Measurements from ENCODE around the gene SUPT20HL2. TPM values are rescaled to one million over a fixed set of nuclear protein-coding genes. Genes with fewer than 3 reads are reported as not detected.

SUPT20HL2 gene
- polyA plus RNA-seq, 1 of the 3 experiments (the other 2 are of a cell fraction): not detected

DNA sequence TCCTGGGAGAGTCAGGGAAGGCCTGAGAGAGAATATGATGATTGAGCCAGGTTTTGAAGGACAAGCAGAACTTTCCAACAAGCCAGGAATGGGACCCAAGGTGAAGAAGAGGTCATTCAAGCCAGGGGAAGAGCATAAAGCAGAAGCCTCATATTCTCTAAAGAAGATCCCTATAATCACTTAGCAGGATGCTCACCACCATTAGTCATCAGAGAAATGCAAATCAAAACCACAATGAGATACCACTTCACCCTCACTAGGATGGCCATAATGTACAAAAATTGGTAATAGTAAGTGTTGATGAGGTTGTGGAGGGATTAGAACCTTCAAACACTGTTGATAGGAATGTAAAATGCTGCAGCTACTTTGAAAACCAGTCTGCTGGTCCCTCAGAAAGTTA is 26.0 kb upstream of the SUPT20HL2 start:
- no peak overlapping the region for H3K4me2 ChIP-seq
- no peak overlapping the region for H2AFZ ChIP-seq (ENCODE audit: low read depth)
- H3K4me1 ChIP-seq (ENCODE audit: control insufficient read depth in 1 of 2, insufficient read depth in 2 of 2, low read depth in 1 of 2, low read length in 1 of 2): no peaks in the 10 kb centered on the region
- H3K27me3 ChIP-seq (ENCODE audit: insufficient read depth): no peaks in the 10 kb centered on the region; the same call in 1 of the 2 replicates
- H3K36me3 ChIP-seq (replicated peaks in 1 of 2; ENCODE audit: control insufficient read depth in 1 of 2, insufficient read depth in 2 of 2, low read length in 1 of 2): no peaks in the 10 kb centered on the region
- H4K20me1 ChIP-seq (ENCODE audit: insufficient read depth): no peaks in the 10 kb centered on the region
- H3K4me3 ChIP-seq (ENCODE audit: low read depth in 2 of 2, low read length in 1 of 2): no peak overlapping the region
- H3K79me2 ChIP-seq (ENCODE audit: insufficient read depth): no peaks in the 10 kb centered on the region
- DNase-seq: no peak
- H3K27ac ChIP-seq (ENCODE audit: low read depth in 2 of 2, low read length in 1 of 2): no peak overlapping the region
- CTCF ChIA-PET: no interaction called here
- no peaks in the 10 kb centered on the region for H3K9me3 ChIP-seq
- no peak overlapping the region for H3K9ac ChIP-seq
- H3K9me2 ChIP-seq: no peaks in the 10 kb centered on the region
- POLR2A ChIA-PET: no interaction called here
- no peak for TF ChIP-seq FOXM1 (IDR thresholded peaks at IDR 0.05; ENCODE audit: low read depth)
- no peak for TF ChIP-seq NFIC (IDR thresholded peaks at IDR 0.05; ENCODE audit: borderline replicate concordance)
- TF ChIP-seq, protein P1, sequence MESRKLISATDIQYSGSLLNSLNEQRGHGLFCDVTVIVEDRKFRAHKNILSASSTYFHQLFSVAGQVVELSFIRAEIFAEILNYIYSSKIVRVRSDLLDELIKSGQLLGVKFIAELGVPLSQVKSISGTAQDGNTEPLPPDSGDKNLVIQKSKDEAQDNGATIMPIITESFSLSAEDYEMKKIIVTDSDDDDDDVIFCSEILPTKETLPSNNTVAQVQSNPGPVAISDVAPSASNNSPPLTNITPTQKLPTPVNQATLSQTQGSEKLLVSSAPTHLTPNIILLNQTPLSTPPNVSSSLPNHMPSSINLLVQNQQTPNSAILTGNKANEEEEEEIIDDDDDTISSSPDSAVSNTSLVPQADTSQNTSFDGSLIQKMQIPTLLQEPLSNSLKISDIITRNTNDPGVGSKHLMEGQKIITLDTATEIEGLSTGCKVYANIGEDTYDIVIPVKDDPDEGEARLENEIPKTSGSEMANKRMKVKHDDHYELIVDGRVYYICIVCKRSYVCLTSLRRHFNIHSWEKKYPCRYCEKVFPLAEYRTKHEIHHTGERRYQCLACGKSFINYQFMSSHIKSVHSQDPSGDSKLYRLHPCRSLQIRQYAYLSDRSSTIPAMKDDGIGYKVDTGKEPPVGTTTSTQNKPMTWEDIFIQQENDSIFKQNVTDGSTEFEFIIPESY (IDR thresholded peaks at IDR 0.05; ENCODE audit: borderline replicate concordance, low read depth): no peak
- no peak for TF ChIP-seq RXRA (IDR thresholded peaks at IDR 0.05; ENCODE audit: borderline replicate concordance, low read depth)
- TF ChIP-seq NRF1 (IDR thresholded peaks at IDR 0.05; ENCODE audit: low read depth, low read length): no peak
- no peak for TF ChIP-seq SMC3 (IDR thresholded peaks at IDR 0.05; ENCODE audit: low read depth, low read length)
- TF ChIP-seq, protein P2, sequence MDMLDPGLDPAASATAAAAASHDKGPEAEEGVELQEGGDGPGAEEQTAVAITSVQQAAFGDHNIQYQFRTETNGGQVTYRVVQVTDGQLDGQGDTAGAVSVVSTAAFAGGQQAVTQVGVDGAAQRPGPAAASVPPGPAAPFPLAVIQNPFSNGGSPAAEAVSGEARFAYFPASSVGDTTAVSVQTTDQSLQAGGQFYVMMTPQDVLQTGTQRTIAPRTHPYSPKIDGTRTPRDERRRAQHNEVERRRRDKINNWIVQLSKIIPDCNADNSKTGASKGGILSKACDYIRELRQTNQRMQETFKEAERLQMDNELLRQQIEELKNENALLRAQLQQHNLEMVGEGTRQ (IDR thresholded peaks at IDR 0.05; ENCODE audit: borderline replicate concordance, low read depth, low read length): no peak
- TF ChIP-seq, protein P3, sequence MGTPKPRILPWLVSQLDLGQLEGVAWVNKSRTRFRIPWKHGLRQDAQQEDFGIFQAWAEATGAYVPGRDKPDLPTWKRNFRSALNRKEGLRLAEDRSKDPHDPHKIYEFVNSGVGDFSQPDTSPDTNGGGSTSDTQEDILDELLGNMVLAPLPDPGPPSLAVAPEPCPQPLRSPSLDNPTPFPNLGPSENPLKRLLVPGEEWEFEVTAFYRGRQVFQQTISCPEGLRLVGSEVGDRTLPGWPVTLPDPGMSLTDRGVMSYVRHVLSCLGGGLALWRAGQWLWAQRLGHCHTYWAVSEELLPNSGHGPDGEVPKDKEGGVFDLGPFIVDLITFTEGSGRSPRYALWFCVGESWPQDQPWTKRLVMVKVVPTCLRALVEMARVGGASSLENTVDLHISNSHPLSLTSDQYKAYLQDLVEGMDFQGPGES (IDR thresholded peaks at IDR 0.05; ENCODE audit: low read depth, low read length): no peak
- no peak for TF ChIP-seq PBX3 (IDR thresholded peaks at IDR 0.05)
- peaks cover 9% of the 10 kb centered on the region for H3F3A ChIP-seq (replicated peaks; ENCODE audit: insufficient read depth)

DNA sequence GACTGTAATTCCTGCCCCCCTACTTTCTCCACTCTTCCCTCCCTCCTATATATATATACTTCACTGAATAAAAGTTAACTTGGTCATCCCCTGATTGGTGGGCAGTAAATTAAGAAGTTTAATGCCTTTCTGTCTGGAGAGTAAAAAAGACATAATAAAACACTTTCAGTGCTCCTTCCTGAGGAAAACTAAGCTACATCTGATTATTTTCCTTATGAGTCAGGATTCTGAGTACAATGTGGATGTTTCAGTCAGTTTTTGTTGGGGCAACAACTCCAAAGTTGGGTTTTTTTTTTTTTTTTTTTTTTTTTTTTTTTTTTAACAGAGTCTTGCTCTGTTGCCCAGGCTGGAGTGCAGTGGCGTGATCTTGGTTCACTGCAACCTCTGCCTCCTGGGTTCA is 22.0 kb upstream of the SUPT20HL2 start:
- H3K9ac ChIP-seq: no peak overlapping the region
- DNase-seq: no peak
- no peaks in the 10 kb centered on the region for H3K9me3 ChIP-seq
- no peaks in the 10 kb centered on the region for H3K36me3 ChIP-seq (replicated peaks in 1 of 2; ENCODE audit: control insufficient read depth in 1 of 2, insufficient read depth in 2 of 2, low read length in 1 of 2)
- 42% methylated on average over 1 of the region's 1 CpG for WGBS (ENCODE audit: low lambda C conversion rate)
- no peaks in the 10 kb centered on the region for H4K20me1 ChIP-seq (ENCODE audit: insufficient read depth)
- peak overlapping the region in 1 of 2 experiments; percentile 52; a peak in 2 of 4 replicates for H3K27ac ChIP-seq (ENCODE audit: low read depth in 2 of 2, low read length in 1 of 2)
- ChIA-PET POLR2A (no interaction called here), CTCF (no interaction called here)
- H3K27me3 ChIP-seq (ENCODE audit: insufficient read depth): no peaks in the 10 kb centered on the region
- no peaks in the 10 kb centered on the region; a peak in 1 of 4 replicates for H3K4me1 ChIP-seq (ENCODE audit: control insufficient read depth in 1 of 2, insufficient read depth in 2 of 2, low read depth in 1 of 2, low read length in 1 of 2)
- no peaks in the 10 kb centered on the region for H3K79me2 ChIP-seq (ENCODE audit: insufficient read depth)
- peaks cover 4% of the 10 kb centered on the region for H3F3A ChIP-seq (replicated peaks; ENCODE audit: insufficient read depth)
- H3K4me2 ChIP-seq: no peak overlapping the region
- no peak overlapping the region for H3K4me3 ChIP-seq (ENCODE audit: low read depth in 2 of 2, low read length in 1 of 2)
- no peaks in the 10 kb centered on the region for H3K9me2 ChIP-seq
- 0 out of 2 replicates have a peak overlapping the region, but pooled peaks have one; percentile 14 for H2AFZ ChIP-seq (ENCODE audit: low read depth)
- no peak for TF ChIP-seq POLR2AphosphoS5 (IDR thresholded peaks at IDR 0.05; ENCODE audit: low read depth, low read length)
- TF ChIP-seq FOXM1 (IDR thresholded peaks at IDR 0.05; ENCODE audit: low read depth): no peak
- no peak for TF ChIP-seq YY1 (IDR thresholded peaks at IDR 0.05; ENCODE audit: low read depth)
- no peak for TF ChIP-seq ELF1 (IDR thresholded peaks at IDR 0.05)
- no peak for TF ChIP-seq RXRA (IDR thresholded peaks at IDR 0.05; ENCODE audit: borderline replicate concordance, low read depth)
- TF ChIP-seq, protein P4, sequence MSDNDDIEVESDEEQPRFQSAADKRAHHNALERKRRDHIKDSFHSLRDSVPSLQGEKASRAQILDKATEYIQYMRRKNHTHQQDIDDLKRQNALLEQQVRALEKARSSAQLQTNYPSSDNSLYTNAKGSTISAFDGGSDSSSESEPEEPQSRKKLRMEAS (IDR thresholded peaks at IDR 0.05; ENCODE audit: low read depth): no peak
- TF ChIP-seq, protein P2 (IDR thresholded peaks at IDR 0.05; ENCODE audit: borderline replicate concordance, low read depth, low read length): no peak
- TF ChIP-seq CHD2 (IDR thresholded peaks at IDR 0.05; ENCODE audit: low read length, partially characterized antibody): no peak
- no peak for TF ChIP-seq USF1 (IDR thresholded peaks at IDR 0.05; ENCODE audit: borderline replicate concordance, low read depth)
- no peak for TF ChIP-seq GATA2 (CRISPR knock-in tag; IDR thresholded peaks at IDR 0.05)
- TF ChIP-seq NRF1 (IDR thresholded peaks at IDR 0.05; ENCODE audit: low read depth, low read length): no peak
- TF ChIP-seq MEF2A (IDR thresholded peaks at IDR 0.05; ENCODE audit: borderline replicate concordance, low read depth): no peak
- no peak for TF ChIP-seq FOSL2 (IDR thresholded peaks at IDR 0.05; ENCODE audit: borderline replicate concordance, low read depth)
- TF ChIP-seq, protein P1 (IDR thresholded peaks at IDR 0.05; ENCODE audit: borderline replicate concordance, low read depth): no peak

All from SK-N-SH (cell line).